ENCODE data around the gene ETS1. TPM values are rescaled to one million over a fixed set of nuclear protein-coding genes. Genes with fewer than 3 reads are reported as not detected.

Gene ETS1
- total RNA-seq, 1 experiment from 2014 or later, result 1.1 TPM

DNA sequence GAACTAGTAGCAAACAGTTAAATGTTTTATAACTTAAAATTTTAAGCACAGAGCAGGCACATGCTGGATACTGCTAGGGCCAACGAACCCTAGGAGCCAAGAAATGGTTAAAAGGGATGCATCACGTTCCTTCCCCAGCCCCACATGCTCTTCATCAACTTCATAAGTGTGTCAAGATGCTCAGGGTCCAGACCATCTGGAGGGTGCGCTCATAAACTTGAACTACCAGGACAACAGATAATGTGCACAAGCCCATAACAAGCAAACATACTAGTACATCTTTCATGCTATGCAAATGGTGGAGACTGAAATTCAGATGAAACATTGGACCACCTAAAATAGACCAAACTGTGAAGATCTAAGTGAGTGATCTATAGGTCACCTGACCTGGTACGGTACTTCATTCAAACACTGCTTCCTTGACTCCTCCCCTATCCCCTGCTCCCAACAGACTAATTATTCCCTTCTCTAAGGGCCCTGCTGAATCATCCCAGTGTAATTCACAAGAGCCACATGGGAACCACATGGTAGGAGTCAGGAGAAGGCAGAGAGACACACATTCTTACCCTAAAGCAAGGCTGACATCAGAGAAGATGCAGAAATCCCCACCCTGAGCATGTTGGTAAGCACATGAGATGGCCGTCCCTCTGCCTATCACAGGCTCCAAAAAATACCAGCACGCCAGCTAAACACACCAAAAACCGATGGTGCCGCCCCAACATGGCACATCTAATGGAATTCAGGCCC, 83.9 kb downstream of the ETS1 start:
- DNase-seq, result no peak
- intact Hi-C loops (cut with micrococcal nuclease; ENCODE audit: unreplicated experiment), result no loop called here
- Mint-ChIP-seq H3K4me3 (ENCODE audit: unreplicated experiment) (no peak overlapping the region), H3K27me3 (ENCODE audit: insufficient read depth, unreplicated experiment) (peaks cover 3% of the 10 kb centered on the region), H3K36me3 (ENCODE audit: insufficient read depth, unreplicated experiment) (peaks cover 7% of the 10 kb centered on the region), H3K27ac (ENCODE audit: unreplicated experiment) (no peak overlapping the region), H3K9me3 (ENCODE audit: unreplicated experiment) (no peaks in the 10 kb centered on the region), H3K4me1 (ENCODE audit: low read depth, unreplicated experiment) (peaks cover 9% of the 10 kb centered on the region)
- H3K9me3 ChIP-seq, result no peaks in the 10 kb centered on the region
- TF ChIP-seq, protein P1, sequence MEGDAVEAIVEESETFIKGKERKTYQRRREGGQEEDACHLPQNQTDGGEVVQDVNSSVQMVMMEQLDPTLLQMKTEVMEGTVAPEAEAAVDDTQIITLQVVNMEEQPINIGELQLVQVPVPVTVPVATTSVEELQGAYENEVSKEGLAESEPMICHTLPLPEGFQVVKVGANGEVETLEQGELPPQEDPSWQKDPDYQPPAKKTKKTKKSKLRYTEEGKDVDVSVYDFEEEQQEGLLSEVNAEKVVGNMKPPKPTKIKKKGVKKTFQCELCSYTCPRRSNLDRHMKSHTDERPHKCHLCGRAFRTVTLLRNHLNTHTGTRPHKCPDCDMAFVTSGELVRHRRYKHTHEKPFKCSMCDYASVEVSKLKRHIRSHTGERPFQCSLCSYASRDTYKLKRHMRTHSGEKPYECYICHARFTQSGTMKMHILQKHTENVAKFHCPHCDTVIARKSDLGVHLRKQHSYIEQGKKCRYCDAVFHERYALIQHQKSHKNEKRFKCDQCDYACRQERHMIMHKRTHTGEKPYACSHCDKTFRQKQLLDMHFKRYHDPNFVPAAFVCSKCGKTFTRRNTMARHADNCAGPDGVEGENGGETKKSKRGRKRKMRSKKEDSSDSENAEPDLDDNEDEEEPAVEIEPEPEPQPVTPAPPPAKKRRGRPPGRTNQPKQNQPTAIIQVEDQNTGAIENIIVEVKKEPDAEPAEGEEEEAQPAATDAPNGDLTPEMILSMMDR (IDR thresholded peaks at IDR 0.05; ENCODE audit: insufficient read depth in 1 of 2, low read depth in 1 of 2, low read length in 1 of 2, severe bottlenecking in 1 of 2, unreplicated experiment in 1 of 2), result no peak
- H3K4me3 ChIP-seq (ENCODE audit: low read depth, low read length), result no peak overlapping the region
- ChIA-PET CTCF (no interaction called here), POLR2A (no interaction called here)
- H3K4me1 ChIP-seq, result no peaks in the 10 kb centered on the region; the same call in 1 of the 2 replicates
- H3K36me3 ChIP-seq (ENCODE audit: control insufficient read depth, insufficient read depth, low read length), result no peaks in the 10 kb centered on the region
- no peaks in the 10 kb centered on the region for H3K27me3 ChIP-seq (replicated peaks; ENCODE audit: control insufficient read depth, insufficient read depth, low read length)
- BruUV-seq (replicated peaks), result no TSS peak

DNA sequence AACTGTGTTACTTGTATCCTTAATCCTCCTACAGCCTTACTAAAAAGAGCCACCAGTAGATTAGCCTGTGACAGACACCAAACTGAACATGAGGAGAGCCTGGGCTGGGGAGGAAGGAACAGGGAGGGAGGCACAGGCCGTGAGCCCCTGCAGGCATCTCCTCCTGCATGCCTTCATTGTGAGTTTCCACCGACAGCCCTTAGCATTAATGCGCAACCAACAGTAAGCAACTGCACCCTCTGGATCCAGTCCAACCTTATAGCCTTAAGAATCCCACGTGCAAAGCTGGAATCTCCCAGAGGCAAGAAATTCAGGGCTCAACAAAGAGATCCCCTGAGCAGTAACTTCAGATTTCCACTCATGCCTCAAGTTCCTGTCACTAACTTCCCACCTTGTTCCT, 84.6 kb downstream of the ETS1 start:
- Histone ChIP-seq H3K27me3 (replicated peaks; ENCODE audit: control insufficient read depth, insufficient read depth, low read length) (no peaks in the 10 kb centered on the region), H3K4me1 (no peaks in the 10 kb centered on the region), H3K36me3 (ENCODE audit: control insufficient read depth, insufficient read depth, low read length) (no peaks in the 10 kb centered on the region), H3K4me3 (ENCODE audit: low read depth, low read length) (no peak overlapping the region), H3K9me3 (no peaks in the 10 kb centered on the region)
- ChIA-PET CTCF (no interaction called here), POLR2A (no interaction called here)
- no peaks in the 10 kb centered on the region for H3K9me3 Mint-ChIP-seq (ENCODE audit: unreplicated experiment)
- TF ChIP-seq, protein P1 (IDR thresholded peaks at IDR 0.05; ENCODE audit: insufficient read depth in 1 of 2, low read depth in 1 of 2, low read length in 1 of 2, severe bottlenecking in 1 of 2, unreplicated experiment in 1 of 2), result no peak
- H3K27ac Mint-ChIP-seq (ENCODE audit: unreplicated experiment), result no peak overlapping the region
- intact Hi-C loops (cut with micrococcal nuclease; ENCODE audit: unreplicated experiment), result no loop called here
- no peak overlapping the region for H3K4me3 Mint-ChIP-seq (ENCODE audit: unreplicated experiment)
- DNase-seq, result no peak
- H3K4me1 Mint-ChIP-seq (ENCODE audit: low read depth, unreplicated experiment), result peaks cover 9% of the 10 kb centered on the region
- peaks cover 7% of the 10 kb centered on the region for H3K36me3 Mint-ChIP-seq (ENCODE audit: insufficient read depth, unreplicated experiment)
- BruUV-seq (replicated peaks), result no TSS peak
- peaks cover 3% of the 10 kb centered on the region for H3K27me3 Mint-ChIP-seq (ENCODE audit: insufficient read depth, unreplicated experiment)

DNA sequence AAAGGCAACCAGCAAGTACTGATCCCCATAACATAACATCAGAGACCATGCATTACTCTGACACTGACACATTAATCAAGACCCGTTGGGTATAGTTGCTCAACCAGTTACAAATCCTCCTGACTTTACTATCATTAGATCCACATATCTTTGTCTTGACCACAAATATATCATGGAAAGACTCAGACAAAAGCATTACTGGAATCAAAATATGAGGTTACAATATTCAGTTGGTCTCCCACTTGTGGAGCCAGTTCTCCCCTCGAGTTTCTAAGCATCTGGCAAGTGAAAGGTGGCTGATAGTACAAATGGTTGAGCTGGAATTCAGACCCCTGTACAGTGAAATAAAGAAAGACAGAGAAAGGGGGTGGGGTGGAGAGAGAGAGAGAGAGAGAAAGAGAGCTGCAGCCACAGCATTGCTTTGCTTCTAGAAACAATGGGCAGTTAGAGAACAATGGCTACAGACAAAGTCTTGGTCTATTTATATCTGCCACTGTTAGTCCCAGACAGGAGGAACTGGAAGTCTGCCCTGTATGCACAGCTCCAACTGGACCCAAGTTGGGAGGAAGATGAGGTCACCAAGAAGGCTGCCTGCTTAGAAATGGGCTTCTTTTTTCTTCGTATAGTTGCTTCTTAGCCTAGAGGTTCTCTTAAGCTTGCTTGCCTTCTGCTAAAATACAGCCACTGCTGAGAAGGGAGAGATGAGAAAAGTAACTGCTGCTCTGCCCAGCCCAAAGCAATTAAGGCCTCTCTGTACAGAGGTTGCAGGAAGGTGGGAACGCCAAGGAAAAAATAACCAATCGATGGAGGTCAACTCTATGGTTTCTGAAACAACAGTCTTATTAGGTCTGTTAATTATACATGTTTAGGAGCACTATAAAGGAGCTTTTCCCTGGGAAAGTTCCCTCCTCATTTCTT, 85.5 kb downstream of the ETS1 start:
- Mint-ChIP-seq H3K27ac (ENCODE audit: unreplicated experiment) (no peak overlapping the region), H3K4me3 (ENCODE audit: unreplicated experiment) (no peak overlapping the region), H3K9me3 (ENCODE audit: unreplicated experiment) (no peaks in the 10 kb centered on the region), H3K27me3 (ENCODE audit: insufficient read depth, unreplicated experiment) (peaks cover 3% of the 10 kb centered on the region), H3K36me3 (ENCODE audit: insufficient read depth, unreplicated experiment) (peaks cover 5% of the 10 kb centered on the region), H3K4me1 (ENCODE audit: low read depth, unreplicated experiment) (peaks cover 5% of the 10 kb centered on the region)
- H3K9me3 ChIP-seq, result no peaks in the 10 kb centered on the region
- no TSS peak for BruUV-seq (replicated peaks)
- CTCF ChIA-PET, result no interaction called here
- no peaks in the 10 kb centered on the region for H3K27me3 ChIP-seq (replicated peaks; ENCODE audit: control insufficient read depth, insufficient read depth, low read length)
- H3K4me3 ChIP-seq (ENCODE audit: low read depth, low read length), result no peak overlapping the region
- POLR2A ChIA-PET, result no interaction called here
- TF ChIP-seq, protein P1 (IDR thresholded peaks at IDR 0.05; ENCODE audit: insufficient read depth in 1 of 2, low read depth in 1 of 2, low read length in 1 of 2, severe bottlenecking in 1 of 2, unreplicated experiment in 1 of 2), result no peak
- intact Hi-C loops (cut with micrococcal nuclease; ENCODE audit: unreplicated experiment), result no loop called here
- H3K4me1 ChIP-seq, result no peaks in the 10 kb centered on the region
- no peaks in the 10 kb centered on the region for H3K36me3 ChIP-seq (ENCODE audit: control insufficient read depth, insufficient read depth, low read length)
- DNase-seq, result no peak

Data from Caco-2 (cell line).